Keratinocyte (primary cell): ENCODE measurements around the gene SUSD4. TPM values are rescaled to one million over a fixed set of nuclear protein-coding genes. Genes with fewer than 3 reads are reported as not detected.

ENCODE experiments used
- DNase-seq: peaks from one replicate; pipeline ENCODE4 v3.0.0-alpha.2; 2011; ENCODE audit warnings: low read depth, missing footprints, low spot score
- FAIRE-seq: peaks from 2 replicates; lab custom pipeline; 2011; peaks lifted over from hg19 to GRCh38; lab: Jason Lieb, UNC
- H2AFZ ChIP-seq: 2 replicates; pipeline ENCODE4 v1.6.0; 2012; ENCODE audit warnings: low read length, control low read depth, inconsistent platforms; ENCODE audit not compliant: control insufficient read depth
- H3K27ac ChIP-seq: 2 replicates; pipeline ENCODE4 v1.5.1; 2011; ENCODE audit warnings: low read length; ENCODE audit not compliant: control insufficient read depth, insufficient read depth
- H3K27me3 ChIP-seq: 3 replicates; pipeline ENCODE4 v1.6.0; 2011; ENCODE audit warnings: low read length; ENCODE audit not compliant: control insufficient read depth, insufficient read depth; ENCODE audit errors: extremely low read depth
- H3K36me3 ChIP-seq, 2 experiments: 2 replicates in 1 of 2; 3 replicates in 1 of 2; pipeline ENCODE4 v1.5.1; 2011; ENCODE audit warnings: low read length in 2 of 2, mild to moderate bottlenecking in 1 of 2; ENCODE audit not compliant: control insufficient read depth in 2 of 2, insufficient read depth in 2 of 2; ENCODE audit errors: extremely low read depth in 1 of 2
- H3K4me1 ChIP-seq: 3 replicates; pipeline ENCODE4 v1.5.1; 2011; ENCODE audit warnings: low read length; ENCODE audit not compliant: control insufficient read depth, insufficient read depth; ENCODE audit errors: extremely low read depth
- H3K4me2 ChIP-seq: 3 replicates; pipeline ENCODE4 v1.6.0; 2011; ENCODE audit warnings: low read depth, low read length; ENCODE audit not compliant: control insufficient read depth, insufficient read depth; ENCODE audit errors: extremely low read depth
- H3K4me3 ChIP-seq, 3 experiments: fragments of 200-600 bp in 1 of 3; sonication (generic) in 1 of 3; 2 replicates in 2 of 3; 3 replicates in 1 of 3; pipeline ENCODE4 v1.5.1; 2011 to 2016; ENCODE audit warnings: low read length in 3 of 3, mild to moderate bottlenecking in 3 of 3, control low read depth in 2 of 3, inconsistent platforms in 1 of 3, low read depth in 1 of 3, mixed read lengths in 1 of 3, mixed run types in 1 of 3, moderate library complexity in 1 of 3; ENCODE audit not compliant: control insufficient read depth in 2 of 3, insufficient read depth in 2 of 3; ENCODE audit errors: extremely low read depth in 1 of 3
- H3K79me2 ChIP-seq: 2 replicates; pipeline ENCODE4 v1.6.0; 2012; ENCODE audit warnings: low read length; ENCODE audit not compliant: control insufficient read depth, insufficient read depth
- H3K9ac ChIP-seq: 3 replicates; pipeline ENCODE4 v1.6.0; 2011; ENCODE audit warnings: low read length; ENCODE audit not compliant: control insufficient read depth, insufficient read depth; ENCODE audit errors: extremely low read depth
- H3K9me1 ChIP-seq: 3 replicates; pipeline ENCODE4 v1.6.0; 2011; ENCODE audit warnings: low read length; ENCODE audit not compliant: control insufficient read depth, insufficient read depth; ENCODE audit errors: extremely low read depth
- H3K9me3 ChIP-seq: 2 replicates; pipeline ENCODE4 v1.5.1; 2012; ENCODE audit warnings: low read depth, low read length; ENCODE audit not compliant: control insufficient read depth
- H4K20me1 ChIP-seq: 3 replicates; pipeline ENCODE4 v1.6.0; 2011; ENCODE audit warnings: low read length; ENCODE audit not compliant: control insufficient read depth, insufficient read depth; ENCODE audit errors: extremely low read depth
- EZH2 ChIP-seq: IDR thresholded peaks from one replicate; pipeline ENCODE4 v1.6.1; 2012; ENCODE audit warnings: inconsistent platforms, mild to moderate bottlenecking, low read length, moderate library complexity
- dilution Hi-C: fragments of 300-500 bp; cut with MboI; formaldehyde crosslinking; loops from one replicate; pipeline ENCODE4 v1.7.0; 2020; ENCODE audit warnings: low sequenced_read_pairs; ENCODE audit not compliant: extremely low pct_ligation_motif_present
- polyA plus RNA-seq, 5 experiments: library from polyadenylated mRNA; depleted of rRNA in 3 of 5; stranded (reverse) in 3 of 5; stranded (forward) in 1 of 5; unstranded in 1 of 5; fragments of >200 nt; gene quantifications; 1 replicate in 1 of 5; 2 replicates in 3 of 5; 3 replicates in 1 of 5; pipeline versions ENCODE4 v1.2.1 to v1.2.3, GENCODE V29; 2011 to 2012; ENCODE audit warnings: missing spikeins in 2 of 5, low read depth in 1 of 5, low replicate concordance in 1 of 5
- TF ChIP-seq, protein P1 (sequence below), 3 experiments: IDR thresholded peaks in 1 of 3; conservative IDR thresholded peaks in 1 of 3; optimal IDR thresholded peaks in 1 of 3; 2 replicates in 2 of 3; 3 replicates in 1 of 3; pipeline versions ENCODE3 to v1.5.1; 2011; ENCODE audit warnings: low read length in 3 of 3, mild to moderate bottlenecking in 3 of 3, moderate library complexity in 2 of 3, control low read depth in 1 of 3, inconsistent platforms in 1 of 3; ENCODE audit not compliant: insufficient read depth in 2 of 3; ENCODE audit errors: extremely low read depth in 1 of 3

The SUSD4 gene
- polyA plus RNA-seq, 1 donor (not counting 4 experiments of a cell fraction or from before 2014, with no cell fraction given): 1.6 TPM

DNA sequence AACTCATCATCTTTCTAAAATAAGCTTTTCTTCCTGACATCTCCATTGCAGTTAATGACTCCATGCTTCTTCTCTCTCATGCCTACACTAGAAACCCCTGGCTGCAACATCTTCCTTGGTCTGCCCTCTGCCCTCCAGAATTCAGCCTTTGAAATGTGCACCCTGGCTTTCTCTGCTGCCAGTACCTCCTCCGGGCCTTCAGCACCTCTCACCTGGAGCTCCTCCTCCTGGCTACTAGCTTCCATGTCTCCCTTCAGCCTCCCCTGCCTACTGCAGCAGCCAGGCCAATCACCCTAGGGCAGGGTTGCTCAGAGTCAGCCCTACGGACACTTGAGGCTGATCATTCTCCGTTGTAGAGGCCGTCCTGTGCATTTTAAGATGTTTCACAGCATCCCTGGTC lies 18.3 kb downstream of the SUSD4 start:
- Histone ChIP-seq H3K4me2 (no peak overlapping the region), H3K27me3 (peaks cover 4% of the 10 kb centered on the region), H2AFZ (no peak overlapping the region), H3K9ac (no peak overlapping the region), H3K27ac (no peak overlapping the region), H3K4me1 (no peaks in the 10 kb centered on the region), H3K9me1 (no peaks in the 10 kb centered on the region), H3K9me3 (no peaks in the 10 kb centered on the region), H3K36me3 (no peaks in the 10 kb centered on the region), H3K79me2 (no peaks in the 10 kb centered on the region), H3K4me3 (no peak overlapping the region), H4K20me1 (no peaks in the 10 kb centered on the region)
- DNase-seq (no peak), FAIRE-seq (no peak)
- no peak for TF ChIP-seq EZH2
- TF ChIP-seq, protein P1, sequence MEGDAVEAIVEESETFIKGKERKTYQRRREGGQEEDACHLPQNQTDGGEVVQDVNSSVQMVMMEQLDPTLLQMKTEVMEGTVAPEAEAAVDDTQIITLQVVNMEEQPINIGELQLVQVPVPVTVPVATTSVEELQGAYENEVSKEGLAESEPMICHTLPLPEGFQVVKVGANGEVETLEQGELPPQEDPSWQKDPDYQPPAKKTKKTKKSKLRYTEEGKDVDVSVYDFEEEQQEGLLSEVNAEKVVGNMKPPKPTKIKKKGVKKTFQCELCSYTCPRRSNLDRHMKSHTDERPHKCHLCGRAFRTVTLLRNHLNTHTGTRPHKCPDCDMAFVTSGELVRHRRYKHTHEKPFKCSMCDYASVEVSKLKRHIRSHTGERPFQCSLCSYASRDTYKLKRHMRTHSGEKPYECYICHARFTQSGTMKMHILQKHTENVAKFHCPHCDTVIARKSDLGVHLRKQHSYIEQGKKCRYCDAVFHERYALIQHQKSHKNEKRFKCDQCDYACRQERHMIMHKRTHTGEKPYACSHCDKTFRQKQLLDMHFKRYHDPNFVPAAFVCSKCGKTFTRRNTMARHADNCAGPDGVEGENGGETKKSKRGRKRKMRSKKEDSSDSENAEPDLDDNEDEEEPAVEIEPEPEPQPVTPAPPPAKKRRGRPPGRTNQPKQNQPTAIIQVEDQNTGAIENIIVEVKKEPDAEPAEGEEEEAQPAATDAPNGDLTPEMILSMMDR (optimal IDR thresholded peaks at IDR 0.05 in 1 of 3, IDR thresholded peaks at IDR 0.05 in 1 of 3, conservative IDR thresholded peaks at IDR 0.05 in 1 of 3; ENCODE audit: extremely low read depth in 1 of 3, insufficient read depth in 2 of 3, low read length in 3 of 3): peak in 2 of 3 experiments; percentile 9 to 25
- dilution Hi-C loops: no loop called here

DNA sequence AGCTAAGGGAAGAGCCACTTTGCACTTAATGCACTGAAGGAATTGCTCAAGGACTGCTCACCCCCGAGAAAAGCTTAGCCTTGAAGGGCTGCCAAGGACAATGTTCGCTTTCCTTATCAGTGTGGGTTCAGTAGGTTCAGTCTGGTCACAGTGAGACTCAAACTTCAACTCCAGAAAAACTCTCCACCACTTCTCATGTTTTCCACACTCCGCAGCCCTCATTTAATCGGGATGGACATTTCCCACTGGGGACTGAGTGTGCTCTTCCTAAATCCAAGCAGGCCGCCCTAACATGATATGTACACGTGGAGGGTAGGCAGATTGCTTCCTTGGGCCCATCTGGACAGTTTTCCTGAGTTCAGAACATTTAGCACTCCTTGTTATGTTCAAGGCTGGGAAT lies 19.5 kb downstream of the SUSD4 start:
- dilution Hi-C loops: no loop called here
- no peaks in the 10 kb centered on the region for H3K36me3 ChIP-seq
- FAIRE-seq: no peak
- H2AFZ ChIP-seq: no peak overlapping the region
- no peak overlapping the region for H3K9ac ChIP-seq
- no peaks in the 10 kb centered on the region for H3K79me2 ChIP-seq
- no peaks in the 10 kb centered on the region for H3K9me3 ChIP-seq
- no peak overlapping the region for H3K27ac ChIP-seq
- H4K20me1 ChIP-seq: no peaks in the 10 kb centered on the region
- no peak for DNase-seq
- peaks cover 2% of the 10 kb centered on the region for H3K4me1 ChIP-seq
- no peak overlapping the region for H3K4me3 ChIP-seq
- TF ChIP-seq EZH2: no peak
- TF ChIP-seq, protein P1 (optimal IDR thresholded peaks at IDR 0.05 in 1 of 3, IDR thresholded peaks at IDR 0.05 in 1 of 3, conservative IDR thresholded peaks at IDR 0.05 in 1 of 3; ENCODE audit: extremely low read depth in 1 of 3, insufficient read depth in 2 of 3, low read length in 3 of 3): no peak
- H3K9me1 ChIP-seq: no peaks in the 10 kb centered on the region
- peaks cover 4% of the 10 kb centered on the region for H3K27me3 ChIP-seq
- H3K4me2 ChIP-seq: no peak overlapping the region
